HG03354 (cell line): Measurements from ENCODE around the gene ZNF692.
"Not testable (repeated sequence)": the region's sequence is repeated elsewhere in the genome, so short reads cannot be mapped to it uniquely, and the experiment has no call there.

Source experiments
- ATAC-seq: cut with Tn5 transposase; IDR thresholded peaks from one replicate; pipeline ENCODE4 v1.9.1; 2021; ENCODE audit warnings: mild to moderate bottlenecking; ENCODE audit not compliant: unreplicated experiment, poor library complexity, severe bottlenecking

Gene ZNF692

GRCh38 chr1:248812736-248813425, 46.0 kb downstream of the ZNF692 start:
- ATAC-seq, result no peak

GRCh38 chr1:248811514-248812490, 47.1 kb downstream of the ZNF692 start:
- no peak for ATAC-seq

- no peak for ATAC-seq
Measured at GRCh38 chr1:248810727-248811513, 48.0 kb downstream of the ZNF692 start.

GRCh38 chr1:248810000-248810726, 48.7 kb downstream of the ZNF692 start:
- no peak for ATAC-seq

GRCh38 chr1:248808876-248809275, 50.0 kb downstream of the ZNF692 start:
- ATAC-seq, result no peak

- ATAC-seq, result peak; percentile 52
Measured at GRCh38 chr1:248807067-248807737, 51.7 kb downstream of the ZNF692 start.

GRCh38 chr1:248805876-248806275, 53.0 kb downstream of the ZNF692 start:
- no peak for ATAC-seq

- ATAC-seq, result peak; percentile 87
Measured at GRCh38 chr1:248804771-248805681, 53.9 kb downstream of the ZNF692 start.

GRCh38 chr1:248803501-248803900, 55.4 kb downstream of the ZNF692 start:
- ATAC-seq, result not testable (repeated sequence)

GRCh38 chr1:248802454-248802853, 56.4 kb downstream of the ZNF692 start:
- ATAC-seq, result no peak

GRCh38 chr1:248800459-248800858, 58.4 kb downstream of the ZNF692 start:
- no peak for ATAC-seq
